Endothelial cell of umbilical vein (primary cell): ENCODE results near the gene NRG3. TPM values are rescaled to one million over a fixed set of nuclear protein-coding genes. Genes with fewer than 3 reads are reported as not detected.

ENCODE experiments used
- BruUV-seq: library from RNA; stranded (reverse); fragments of 400-500 nt; replicated peaks from 2 replicates; lab custom pipeline; 2021; lab: Mats Ljungman, UMichigan
- CTCF ChIA-PET: fragments of 300-600, 350-600 bp; sonication (Branson Sonifier 250); formaldehyde crosslinking; loops from one replicate; lab custom pipeline; 2021; ENCODE audit warnings: antibody characterized with exemption, inconsistent platforms; lab: Charles Lee
- POLR2A ChIA-PET: fragments of 300-600, 350-600 bp; sonication (Branson Sonifier 250); formaldehyde crosslinking; loops from one replicate; lab custom pipeline; 2021; ENCODE audit warnings: antibody characterized with exemption, inconsistent platforms; lab: Charles Lee
- DNase-seq: peaks from one replicate; pipeline ENCODE4 v3.0.0-alpha.2; 2011; ENCODE audit warnings: low read depth, low spot score
- FAIRE-seq: peaks from 2 replicates; lab custom pipeline; 2011; peaks lifted over from hg19 to GRCh38; lab: Jason Lieb, UNC
- H2AFZ ChIP-seq: 2 replicates; pipeline ENCODE4 v1.6.0; 2012; ENCODE audit warnings: low read depth, low read length, control low read depth, inconsistent platforms
- H3K27ac ChIP-seq: 2 replicates; pipeline ENCODE4 v1.5.1; 2011; ENCODE audit warnings: low read depth, mild to moderate bottlenecking, control low read depth, low read length, moderate library complexity; ENCODE audit not compliant: insufficient read depth
- H3K27me3 ChIP-seq, 2 experiments: 2 replicates each; pipeline versions ENCODE4 v1.6.0 to v1.6.1; 2011; ENCODE audit warnings: low read length in 2 of 2, mixed read lengths in 1 of 2; ENCODE audit not compliant: control insufficient read depth in 2 of 2, insufficient read depth in 2 of 2
- H3K36me3 ChIP-seq, 2 experiments: 2 replicates in 1 of 2; 3 replicates in 1 of 2; pipeline ENCODE4 v1.5.1; 2011; ENCODE audit warnings: low read length in 2 of 2, mild to moderate bottlenecking in 1 of 2, moderate library complexity in 1 of 2; ENCODE audit not compliant: control insufficient read depth in 2 of 2, insufficient read depth in 2 of 2; ENCODE audit errors: extremely low read depth in 1 of 2
- H3K4me1 ChIP-seq: 3 replicates; pipeline ENCODE4 v1.5.1; 2011; ENCODE audit warnings: mild to moderate bottlenecking, low read length; ENCODE audit not compliant: control insufficient read depth, insufficient read depth; ENCODE audit errors: extremely low read depth
- H3K4me2 ChIP-seq: 2 replicates; pipeline ENCODE4 v1.6.1; 2011; ENCODE audit warnings: low read length, control low read depth, mixed read lengths; ENCODE audit not compliant: insufficient read depth
- H3K4me3 ChIP-seq, 3 experiments: fragments of 200-600 bp in 1 of 3; sonication (generic), shearing (Covaris generic) in 1 of 3; replicated peaks in 1 of 3; 2 replicates each; pipeline ENCODE4 v1.5.1; 2011 to 2016; ENCODE audit warnings: control low read depth in 3 of 3, low read length in 3 of 3, mild to moderate bottlenecking in 2 of 3, inconsistent platforms in 1 of 3, low read depth in 1 of 3, moderate library complexity in 1 of 3; ENCODE audit not compliant: insufficient read depth in 1 of 3
- H3K79me2 ChIP-seq: 2 replicates; pipeline ENCODE4 v1.6.0; 2012; ENCODE audit warnings: low read length, inconsistent platforms; ENCODE audit not compliant: control insufficient read depth, insufficient read depth
- H3K9ac ChIP-seq: replicated peaks from 2 replicates; pipeline ENCODE3; 2011; ENCODE audit warnings: low read length, control low read depth; ENCODE audit not compliant: insufficient read depth; ENCODE audit errors: extremely low read depth
- H3K9me1 ChIP-seq: replicated peaks from 3 replicates; pipeline ENCODE4 v1.6.0; 2011; ENCODE audit warnings: mild to moderate bottlenecking, low read length; ENCODE audit not compliant: control insufficient read depth, insufficient read depth; ENCODE audit errors: extremely low read depth
- H3K9me3 ChIP-seq: replicated peaks from 2 replicates; pipeline ENCODE4 v1.5.1; 2012; ENCODE audit warnings: low read length, inconsistent platforms; ENCODE audit not compliant: control insufficient read depth, insufficient read depth
- H4K20me1 ChIP-seq: replicated peaks from 2 replicates; pipeline ENCODE3; 2011; ENCODE audit warnings: mild to moderate bottlenecking, low read length; ENCODE audit not compliant: control insufficient read depth, insufficient read depth; ENCODE audit errors: extremely low read depth
- CTCF ChIP-seq, 2 donors: IDR thresholded peaks; 1 replicate in 1 of 2; 2 replicates in 1 of 2; pipeline ENCODE4 v1.5.1; 2011; ENCODE audit warnings: low read length in 2 of 2, mild to moderate bottlenecking in 2 of 2, moderate library complexity in 2 of 2, control low read depth in 1 of 2, inconsistent platforms in 1 of 2, low read depth in 1 of 2; ENCODE audit not compliant: insufficient read depth in 1 of 2; ENCODE audit errors: extremely low read depth in 1 of 2
- EZH2 ChIP-seq: IDR thresholded peaks from 2 replicates; pipeline ENCODE4 v1.6.1; 2012; ENCODE audit warnings: borderline replicate concordance, low read depth, mild to moderate bottlenecking, moderate library complexity, low read length, inconsistent platforms; ENCODE audit not compliant: severe bottlenecking
- FOS ChIP-seq: IDR thresholded peaks from 2 replicates; pipeline ENCODE4 v1.6.1; 2011; ENCODE audit warnings: mild to moderate bottlenecking, low read length, moderate library complexity, borderline replicate concordance; ENCODE audit not compliant: insufficient read depth
- GATA2 ChIP-seq: IDR thresholded peaks from 2 replicates; pipeline ENCODE4 v1.7.0; 2011; ENCODE audit warnings: low read depth, mild to moderate bottlenecking, moderate library complexity, mixed read lengths, low read length; ENCODE audit not compliant: insufficient read length, insufficient read depth
- JUN ChIP-seq: IDR thresholded peaks from 2 replicates; pipeline ENCODE4 v1.6.1; 2011; ENCODE audit warnings: borderline replicate concordance, low read depth; ENCODE audit not compliant: insufficient read length, insufficient read depth
- MAX ChIP-seq: IDR thresholded peaks from 2 replicates; pipeline ENCODE4 v1.6.1; 2011; ENCODE audit not compliant: insufficient read depth, insufficient read length
- MYC ChIP-seq: IDR thresholded peaks from one replicate; pipeline ENCODE4 v1.6.1; 2011; ENCODE audit warnings: mild to moderate bottlenecking, low read depth, low read length
- POLR2A ChIP-seq: IDR thresholded peaks from 2 replicates; pipeline ENCODE4 v1.6.1; 2012; ENCODE audit warnings: low read depth, mild to moderate bottlenecking, control low read depth, low read length
- POLR2AphosphoS5 ChIP-seq: IDR thresholded peaks from 2 replicates; pipeline ENCODE4 v1.6.1; 2012; ENCODE audit warnings: low read depth, mild to moderate bottlenecking, control low read depth, low read length, moderate library complexity; ENCODE audit not compliant: insufficient read depth
- dilution Hi-C: fragments of 300-500 bp; cut with MboI; formaldehyde crosslinking; loops from one replicate; pipeline ENCODE4 v1.15.0; 2019; ENCODE audit warnings: low sequenced_read_pairs; ENCODE audit not compliant: extremely low pct_ligation_motif_present
- intact Hi-C: fragments of 100-400 bp; cut with micrococcal nuclease; formaldehyde crosslinking; loops from one replicate; pipeline ENCODE4 v1.10.0; 2022
- polyA plus RNA-seq, 4 experiments: library from polyadenylated mRNA; depleted of rRNA in 3 of 4; stranded (reverse) in 3 of 4; unstranded in 1 of 4; fragments of >200 nt; gene quantifications; 2 replicates each; pipeline versions ENCODE4 v1.2.1 to v1.2.3, GENCODE V29; 2011 to 2012; ENCODE audit warnings: missing spikeins in 1 of 4
- total RNA-seq: library from RNA; stranded (reverse); gene quantifications from 2 replicates; pipeline ENCODE4 v1.2.3, GENCODE V29; 2021

The NRG3 gene
- total and polyA plus RNA-seq, 2 donors (not counting 3 experiments of a cell fraction or from before 2014, with no cell fraction given) = 1.9 to 3.9 TPM

GRCh38 chr10:82551506-82551905 lies 676.5 kb downstream of the NRG3 start:
- no peaks in the 10 kb centered on the region for H4K20me1 ChIP-seq
- no peaks in the 10 kb centered on the region for H3K27me3 ChIP-seq
- intact Hi-C loops (no loop called here), dilution Hi-C loops (no loop called here)
- ChIA-PET CTCF (interaction anchor here (0.9 kb wide), 1 partner anchor 11 kb away, joined by 3 read pairs; no protein-coding TSS in a partner anchor), POLR2A (no interaction called here)
- H3K79me2 ChIP-seq = no peaks in the 10 kb centered on the region
- H3K9me1 ChIP-seq = no peaks in the 10 kb centered on the region
- H3K4me3 ChIP-seq = no peak overlapping the region
- no peak overlapping the region for H2AFZ ChIP-seq
- no peak overlapping the region for H3K9ac ChIP-seq
- H3K9me3 ChIP-seq = no peaks in the 10 kb centered on the region
- no peak overlapping the region for H3K27ac ChIP-seq
- no peaks in the 10 kb centered on the region for H3K36me3 ChIP-seq
- FAIRE-seq = no peak
- DNase-seq = no peak
- no peaks in the 10 kb centered on the region for H3K4me1 ChIP-seq
- BruUV-seq = no TSS peak
- H3K4me2 ChIP-seq = no peak overlapping the region
- TF ChIP-seq JUN (no peak), GATA2 (no peak), MAX (no peak), EZH2 (no peak), POLR2A (no peak), MYC (no peak), POLR2AphosphoS5 (no peak), CTCF (IDR thresholded peaks at IDR 0.05; ENCODE audit: extremely low read depth in 1 of 2, insufficient read depth in 1 of 2, low read depth in 1 of 2, low read length in 2 of 2) (no peak), FOS (no peak)
